T-helper 2 cell (primary cell): Measurements from ENCODE around the gene SORCS2.

Source experiments
- DNase-seq, 5 experiments: peaks; one replicate each; pipeline versions ENCODE4 v3.0.0 to v3.0.0-alpha.2; 2012 to 2022

SORCS2 gene

DNA sequence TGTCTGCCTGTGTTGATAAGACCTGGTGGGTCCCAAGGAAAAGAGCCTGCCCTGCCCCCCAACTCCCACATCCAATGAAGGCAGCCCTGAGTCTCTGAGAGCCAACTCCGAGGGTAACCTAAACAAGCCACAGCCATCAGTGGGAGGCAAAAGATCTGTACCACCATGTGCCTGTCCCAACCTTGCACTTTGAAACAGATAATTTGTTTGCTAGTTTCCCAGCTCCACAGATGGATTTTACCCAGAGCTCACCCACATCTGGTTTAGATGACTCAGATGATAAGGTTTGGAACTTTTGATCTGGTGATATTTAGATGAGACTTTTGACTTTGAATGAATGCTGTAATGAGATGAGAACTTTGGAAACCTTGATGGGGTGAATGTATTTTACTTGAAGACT, 488.4 kb downstream of the SORCS2 start:
- DNase-seq = no peak

DNA sequence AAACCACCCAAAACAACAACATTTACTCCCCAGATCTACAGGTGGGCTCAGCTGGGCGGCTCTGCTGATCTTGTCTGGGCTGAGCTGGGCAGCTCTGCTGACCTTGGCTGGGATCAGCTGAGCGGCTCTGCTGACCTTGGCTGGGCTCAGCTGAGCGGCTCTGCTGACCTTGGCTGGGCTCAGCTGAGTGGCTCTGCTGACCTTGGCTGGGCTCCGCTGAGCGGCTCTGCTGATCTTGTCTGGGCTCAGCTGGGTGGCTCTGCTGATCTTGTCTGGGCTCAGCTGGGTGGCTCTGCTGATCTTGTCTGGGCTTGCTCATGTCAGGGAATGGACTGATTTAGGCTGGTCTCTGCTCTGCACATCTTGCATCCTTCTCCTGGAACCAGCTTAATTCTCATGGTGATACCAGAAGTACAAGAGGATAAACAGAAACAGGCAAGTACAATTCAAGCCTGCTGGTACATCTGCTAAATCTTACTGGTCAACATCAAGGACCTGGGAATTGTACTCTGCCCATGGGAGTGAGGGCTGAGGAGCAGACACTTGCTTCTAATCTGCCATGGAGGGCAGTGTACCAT, 490.9 kb downstream of the SORCS2 start:
- no peak for DNase-seq

DNA sequence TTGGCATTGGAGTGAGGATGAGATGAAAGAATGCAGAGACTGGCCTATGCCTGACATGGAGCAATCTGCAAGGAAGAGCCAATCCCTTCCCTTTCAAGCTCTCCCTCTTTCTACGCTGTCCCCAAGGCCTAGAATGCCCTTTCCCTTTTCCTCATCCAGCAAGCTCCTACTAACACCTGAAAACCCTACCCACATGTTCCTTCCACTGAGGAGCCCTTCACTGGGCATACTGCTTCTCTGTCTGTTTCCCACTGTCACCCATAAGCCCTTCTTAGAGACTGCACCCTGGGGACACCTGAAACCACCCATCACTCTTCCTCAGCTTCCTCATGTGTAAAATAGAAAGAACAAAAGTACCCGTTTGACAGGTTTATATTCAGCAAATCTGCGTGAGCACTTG, 492.0 kb downstream of the SORCS2 start:
- DNase-seq = no peak

DNA sequence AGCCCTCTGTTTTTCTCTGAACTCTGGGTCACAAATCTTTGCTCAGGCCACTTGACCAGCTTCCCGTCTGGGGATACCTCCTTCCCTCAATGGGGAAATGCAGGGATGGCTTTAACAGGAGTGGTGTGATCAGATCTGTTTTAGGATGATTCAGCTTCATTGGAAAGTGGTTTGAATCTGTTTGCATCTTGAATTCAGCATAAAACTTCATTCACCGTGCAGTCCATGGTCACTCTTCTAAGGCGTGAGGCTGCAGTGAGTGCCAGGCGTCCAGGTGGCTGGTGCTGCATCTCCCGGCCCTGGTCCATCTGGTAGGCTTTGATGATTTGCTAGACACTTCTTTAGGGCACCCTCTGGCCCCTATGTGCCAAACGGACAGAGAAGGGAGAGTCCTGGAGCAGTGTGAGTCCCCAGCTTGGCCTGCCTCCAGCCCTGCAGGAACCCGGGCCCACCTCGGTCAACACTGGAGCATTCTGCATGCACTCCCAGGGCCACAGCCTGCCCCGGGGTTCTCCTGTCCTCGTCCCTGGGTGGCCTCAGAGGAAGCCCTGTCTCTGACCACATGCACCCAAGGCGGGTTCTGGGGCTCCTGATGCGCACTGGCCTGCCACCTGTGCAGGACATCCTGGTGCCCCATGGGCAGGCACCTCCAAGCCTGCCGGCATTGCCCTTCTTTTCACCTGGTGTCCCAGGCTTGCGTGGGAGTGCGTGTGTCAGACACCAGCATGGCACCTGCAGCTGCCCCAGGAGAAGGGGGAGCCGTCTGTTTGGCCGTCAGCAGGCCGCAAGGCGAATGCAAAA, 493.9 kb downstream of the SORCS2 start:
- DNase-seq = no peak

DNA sequence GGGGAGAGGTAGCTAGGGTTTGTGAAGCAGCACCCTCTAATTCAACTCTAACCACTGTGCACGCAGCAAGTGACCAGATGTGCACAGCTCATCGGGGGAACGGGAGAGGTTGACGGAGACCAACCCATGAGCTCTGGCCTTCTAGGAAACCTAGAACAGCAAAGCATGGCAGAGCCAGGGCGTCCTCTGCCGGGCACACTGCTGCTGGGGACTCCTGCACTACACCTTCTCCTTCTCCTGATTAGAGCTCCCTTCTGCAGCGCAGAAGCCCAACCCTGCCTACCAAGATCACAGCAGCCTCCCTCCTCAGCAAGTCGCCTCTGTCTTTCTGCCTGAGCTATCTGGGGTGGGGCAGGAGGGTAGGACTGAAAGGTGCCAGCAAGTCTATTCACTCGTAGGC, 494.7 kb downstream of the SORCS2 start:
- DNase-seq = no peak

DNA sequence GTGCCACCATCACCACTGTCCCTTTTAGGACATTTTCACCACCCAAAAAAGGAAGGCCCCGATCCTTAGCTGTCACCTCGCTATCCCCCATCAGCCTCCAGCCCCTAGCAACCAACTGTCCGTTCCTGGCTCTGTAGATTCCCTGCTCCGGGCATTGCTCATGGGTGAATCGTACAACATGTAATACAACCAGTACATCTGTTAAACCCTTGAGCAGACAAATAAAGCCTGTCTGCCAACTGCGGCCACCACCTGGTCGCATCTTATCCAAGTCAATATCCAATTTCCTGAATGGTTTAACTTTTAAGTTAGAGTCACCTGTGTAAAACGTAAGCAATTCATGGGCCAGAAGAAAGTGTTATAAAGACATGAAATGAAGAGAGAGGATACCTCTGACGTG, 495.5 kb downstream of the SORCS2 start:
- DNase-seq = no peak

DNA sequence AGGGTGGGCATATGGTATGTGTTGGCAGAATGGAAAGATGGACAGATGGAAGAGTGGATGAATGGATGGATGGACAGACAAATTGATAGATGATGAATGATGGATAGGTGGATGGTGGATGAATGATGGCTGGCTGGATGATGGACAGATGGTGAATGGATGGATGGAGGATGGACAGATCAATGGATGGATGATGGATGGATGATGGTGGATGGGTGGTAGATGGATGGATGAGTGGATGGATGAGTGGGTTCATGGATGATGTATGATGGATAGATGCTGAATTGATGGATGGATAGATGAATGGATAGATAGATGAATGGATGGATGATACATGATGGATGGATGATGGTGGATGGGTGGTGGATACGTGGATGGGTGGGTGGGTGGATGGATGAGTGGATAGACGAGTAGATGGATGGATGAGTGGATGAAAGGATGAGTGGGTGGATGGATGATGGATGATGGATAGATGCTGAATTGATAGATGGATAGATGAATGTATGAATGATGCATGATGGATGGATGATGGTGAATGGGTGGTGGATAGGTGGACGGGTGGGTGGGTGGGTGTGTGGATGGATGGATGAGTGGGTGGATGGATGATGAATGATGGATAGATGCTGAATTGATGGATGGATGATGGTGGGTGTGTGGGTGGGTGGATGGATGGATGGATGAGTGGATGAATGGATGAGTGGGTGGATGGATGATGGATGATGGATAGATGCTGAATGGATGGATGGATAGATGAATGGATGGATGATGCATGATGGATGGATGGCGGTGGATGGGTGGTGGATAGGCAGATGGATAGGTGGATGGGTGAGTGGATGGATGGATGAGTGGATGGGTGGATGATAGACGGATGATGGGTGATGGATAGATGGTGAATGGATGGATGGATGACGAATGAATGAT, 497.7 kb downstream of the SORCS2 start:
- no peak for DNase-seq

DNA sequence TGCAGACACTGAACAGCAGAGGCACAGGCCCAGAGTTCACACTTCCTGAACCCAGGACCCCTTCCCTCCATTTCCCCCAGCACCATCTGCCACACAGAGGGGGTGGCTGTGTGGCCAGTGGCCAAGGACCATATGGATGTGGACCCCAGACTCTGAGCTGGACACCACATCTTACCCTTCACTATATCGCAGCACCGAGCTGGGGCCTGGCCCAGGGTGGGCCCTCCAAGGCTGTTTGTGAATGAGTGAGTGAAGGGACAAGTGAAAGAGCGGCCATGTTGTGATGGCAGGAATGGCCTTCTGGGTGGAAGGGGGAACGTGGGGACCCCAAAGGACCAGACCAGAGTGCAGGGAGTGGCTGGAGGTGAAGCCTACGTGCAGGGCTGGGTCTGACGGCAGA, 498.7 kb downstream of the SORCS2 start:
- no peak for DNase-seq

DNA sequence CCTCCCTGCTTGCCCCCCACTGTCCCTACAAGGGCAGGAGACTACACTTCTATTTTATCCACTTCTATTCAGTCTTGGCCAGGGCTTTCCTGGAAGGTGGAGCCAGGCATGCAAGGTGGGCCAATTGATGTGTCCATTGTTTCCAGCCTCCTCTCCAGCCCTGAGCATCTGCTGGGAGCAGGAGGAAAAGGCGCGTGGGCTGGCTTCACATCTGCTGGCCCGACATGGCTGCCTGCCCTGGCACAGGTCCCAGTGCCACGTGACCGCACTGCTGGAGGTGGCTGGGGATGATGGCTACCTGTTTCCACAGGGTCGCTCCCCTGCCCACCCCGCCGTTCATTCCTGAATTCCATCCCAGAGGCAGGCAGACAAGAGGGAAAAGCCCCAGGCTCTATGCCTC, 499.6 kb downstream of the SORCS2 start:
- no peak for DNase-seq

DNA sequence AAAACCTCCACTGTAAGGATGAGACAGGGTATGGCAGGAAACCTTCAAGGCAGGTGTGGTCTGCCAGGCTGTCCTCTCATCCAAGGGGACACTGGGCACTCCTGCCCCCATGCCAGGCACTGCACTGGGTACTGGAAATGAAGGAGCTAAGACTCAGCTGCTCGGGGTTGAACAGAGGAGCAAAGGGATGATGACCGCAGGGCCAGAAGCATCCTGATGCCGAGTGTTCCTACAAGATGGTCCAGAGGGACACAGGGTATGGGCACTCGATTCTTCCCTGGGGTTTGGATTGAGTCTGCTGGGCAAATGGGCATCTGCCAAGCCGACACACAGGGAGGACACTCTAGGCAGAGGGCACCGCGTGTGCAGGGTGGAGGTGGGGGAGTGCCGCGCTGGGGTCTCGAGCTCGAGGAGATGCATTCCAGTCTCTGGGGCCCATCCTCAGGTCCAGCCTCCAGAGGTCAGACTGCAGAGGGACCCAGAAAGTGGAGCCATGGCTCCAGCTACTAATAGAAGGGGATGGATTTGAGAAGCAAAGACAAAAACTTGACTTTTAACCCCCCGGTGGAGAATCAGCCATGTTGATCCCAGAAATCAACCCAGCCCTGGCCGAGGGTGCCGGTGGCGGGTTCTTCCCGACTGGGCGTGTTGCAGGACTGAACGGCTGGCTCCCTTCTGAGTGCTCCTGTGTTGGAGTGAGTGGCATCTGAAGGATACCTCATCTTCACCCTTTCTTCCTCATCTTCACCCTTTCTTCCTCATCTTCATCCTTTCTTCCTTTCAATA, 500.3 kb downstream of the SORCS2 start:
- DNase-seq = no peak

DNA sequence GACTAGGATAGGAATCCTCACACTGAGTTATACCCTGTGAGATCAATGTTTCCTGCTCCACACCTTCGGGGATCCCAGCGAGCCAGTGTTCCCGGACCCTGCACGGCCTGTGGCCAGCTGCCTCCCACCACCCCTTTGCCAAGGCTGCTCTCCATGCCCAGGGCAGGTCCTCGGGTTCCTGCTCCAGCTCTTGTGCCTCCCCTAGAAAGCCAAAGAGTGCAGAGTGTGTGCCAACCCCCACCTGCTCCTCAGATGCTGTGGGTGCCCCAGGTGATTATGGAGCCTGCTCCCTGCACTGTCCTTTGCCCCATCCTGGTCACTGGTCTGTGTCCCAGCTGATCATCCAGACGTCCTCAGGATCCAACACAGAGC, 500.9 kb downstream of the SORCS2 start:
- DNase-seq = no peak

DNA sequence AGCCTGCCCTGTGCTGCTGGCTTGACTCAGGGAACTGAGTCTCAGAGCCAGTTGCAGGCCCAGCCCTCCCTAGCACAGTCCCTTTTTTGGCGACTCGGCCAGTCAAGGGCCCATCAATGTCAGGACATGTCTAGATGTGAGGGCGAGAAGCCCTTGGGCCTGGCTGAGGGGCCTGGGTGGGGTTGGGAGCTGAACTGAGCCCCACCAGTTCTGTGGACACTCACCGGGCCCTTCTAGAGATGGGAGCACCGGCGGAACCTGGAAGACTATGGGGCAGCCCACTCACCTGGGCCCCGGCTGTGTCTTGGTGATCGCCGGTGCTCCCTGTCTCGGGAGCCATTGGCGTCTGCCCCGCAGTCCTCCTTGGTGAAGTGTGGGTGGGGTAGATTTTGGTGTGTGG, 501.4 kb downstream of the SORCS2 start:
- DNase-seq = no peak

DNA sequence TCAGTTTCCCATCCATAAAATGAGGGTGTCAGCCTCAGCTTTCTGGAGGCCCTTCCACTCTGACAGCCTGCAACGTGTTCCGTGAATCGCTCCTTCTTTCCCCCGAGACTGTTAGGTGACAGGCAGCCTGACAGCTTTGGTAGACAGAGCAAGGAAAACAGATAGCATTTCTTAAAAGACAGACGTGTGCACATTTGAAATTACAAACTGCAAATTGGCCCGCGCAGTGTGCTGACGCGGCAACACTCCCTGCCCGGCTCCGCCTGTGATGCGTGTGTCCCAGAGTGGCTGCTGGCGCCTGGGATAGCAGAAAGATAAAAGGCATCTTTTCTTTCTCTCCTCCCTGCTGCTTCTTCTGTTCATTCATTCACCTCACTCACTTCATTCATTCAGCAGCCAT, 502.0 kb downstream of the SORCS2 start:
- DNase-seq = no peak

DNA sequence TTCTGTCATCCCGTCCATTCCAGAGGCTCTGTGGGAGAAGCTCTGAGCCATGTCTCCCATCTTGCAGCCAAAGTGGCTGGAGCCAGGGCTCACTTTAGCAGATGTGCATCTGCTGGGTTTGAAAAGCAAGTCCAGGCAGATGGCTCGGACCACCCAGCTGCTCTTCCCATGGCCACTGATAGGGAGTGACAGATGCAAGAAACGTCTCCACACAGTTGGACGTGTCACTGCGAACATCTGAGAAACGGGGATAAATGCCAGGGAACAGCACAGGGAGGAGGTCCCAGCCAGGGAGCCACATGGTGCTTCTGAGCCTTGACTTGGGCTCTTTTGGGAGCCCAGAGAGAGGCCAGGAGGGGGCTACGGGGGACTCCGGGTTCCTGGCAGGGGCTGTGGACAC, 505.0 kb downstream of the SORCS2 start:
- no peak for DNase-seq

DNA sequence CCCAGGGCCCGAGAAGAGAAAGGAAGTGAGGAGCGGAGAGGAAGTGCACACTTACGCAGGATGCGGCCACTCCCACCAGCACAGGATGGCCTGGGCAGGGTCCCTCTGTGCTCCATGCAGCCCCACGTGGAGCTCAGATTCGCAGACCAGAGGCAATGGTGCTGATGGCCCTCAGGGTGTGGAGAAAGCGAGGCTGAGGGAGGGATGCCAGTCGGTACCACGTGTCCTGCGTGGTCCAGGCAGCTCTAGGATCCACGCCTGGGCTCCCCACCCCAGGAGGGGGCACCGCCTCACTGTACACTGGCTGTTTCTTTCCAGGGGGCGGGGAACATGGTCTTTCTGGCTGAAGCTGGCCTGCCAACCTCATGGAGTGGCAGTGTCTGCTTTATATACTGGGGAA, 505.5 kb downstream of the SORCS2 start:
- no peak for DNase-seq

DNA sequence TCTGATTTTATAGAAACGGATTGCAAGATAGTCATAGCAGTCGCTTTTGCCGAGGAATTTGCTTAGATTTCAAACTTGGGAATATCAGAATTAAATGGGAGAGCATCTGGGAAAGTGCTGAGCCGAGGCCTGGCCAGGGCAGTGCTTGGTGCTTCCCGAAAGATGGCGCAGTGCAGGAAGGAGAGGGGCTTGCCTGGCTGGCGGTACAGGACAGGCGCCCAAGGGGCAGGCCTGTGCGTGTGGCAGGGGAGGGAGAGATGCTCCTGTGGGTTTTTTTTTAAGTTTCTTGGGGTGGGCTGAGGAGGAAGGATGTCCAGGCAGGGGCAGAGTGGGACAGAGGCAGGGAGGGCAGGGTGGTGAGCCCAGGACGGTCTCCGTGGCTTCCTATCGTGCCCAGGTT, 506.2 kb downstream of the SORCS2 start:
- no peak for DNase-seq

DNA sequence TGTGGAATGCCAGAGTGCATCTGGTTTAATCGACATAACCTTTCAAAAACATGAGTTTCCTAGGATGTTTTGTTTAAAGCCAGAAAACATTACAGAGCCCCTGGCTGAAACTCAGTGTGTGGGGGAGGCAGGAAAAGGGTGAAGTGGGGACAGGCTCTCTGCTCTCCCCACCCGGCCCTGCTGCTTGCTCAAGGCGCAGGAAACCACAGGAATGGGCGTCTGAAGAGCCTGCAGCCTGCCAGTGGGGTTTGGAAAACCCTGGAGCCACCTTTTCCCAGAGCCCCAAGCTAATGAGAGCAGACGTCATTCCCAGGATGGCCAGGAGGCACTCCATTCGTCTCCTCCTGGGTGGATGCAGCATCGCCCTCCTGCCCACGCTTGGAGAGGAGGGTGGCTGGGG, 506.7 kb downstream of the SORCS2 start:
- DNase-seq = no peak

DNA sequence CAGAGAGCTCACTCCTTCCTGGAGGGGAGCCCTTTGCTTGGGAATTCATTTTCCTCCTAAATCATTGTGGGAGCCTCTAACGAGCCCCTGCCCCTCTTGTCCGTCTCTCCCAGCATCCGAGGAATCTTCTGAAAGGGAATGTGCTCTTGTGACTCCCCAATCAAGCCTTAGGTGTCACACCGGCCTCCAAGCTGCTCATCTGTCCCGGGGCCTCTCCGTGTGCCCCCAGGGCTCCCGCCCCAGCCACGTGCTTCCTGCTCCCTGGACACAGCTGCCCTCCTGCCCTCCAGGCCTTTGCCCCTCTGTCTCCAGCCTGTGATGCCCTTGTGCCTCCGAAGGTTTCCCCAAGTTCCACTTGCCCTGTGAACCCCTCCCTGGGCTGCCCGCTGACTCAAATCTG, 507.5 kb downstream of the SORCS2 start:
- no peak for DNase-seq

DNA sequence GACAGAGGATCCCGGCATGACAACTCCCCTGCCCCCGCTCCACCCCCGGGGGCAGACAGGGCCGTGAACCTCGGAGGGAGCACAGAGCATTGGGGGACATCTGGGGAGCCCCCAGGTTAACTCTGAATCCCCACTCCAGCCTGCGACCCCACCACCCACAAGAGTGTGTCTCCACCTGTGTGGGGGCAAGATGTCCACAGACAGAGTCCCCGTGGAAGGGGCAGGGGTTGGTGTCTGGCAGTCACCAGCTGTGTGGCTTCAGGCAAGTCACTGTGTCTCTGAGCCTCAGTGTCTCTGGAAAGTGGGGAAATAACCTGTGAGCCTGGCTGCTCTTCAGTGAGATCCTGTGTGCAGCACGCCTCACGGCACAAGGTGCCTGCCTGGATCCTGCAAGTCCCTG, 508.3 kb downstream of the SORCS2 start:
- DNase-seq = no peak

DNA sequence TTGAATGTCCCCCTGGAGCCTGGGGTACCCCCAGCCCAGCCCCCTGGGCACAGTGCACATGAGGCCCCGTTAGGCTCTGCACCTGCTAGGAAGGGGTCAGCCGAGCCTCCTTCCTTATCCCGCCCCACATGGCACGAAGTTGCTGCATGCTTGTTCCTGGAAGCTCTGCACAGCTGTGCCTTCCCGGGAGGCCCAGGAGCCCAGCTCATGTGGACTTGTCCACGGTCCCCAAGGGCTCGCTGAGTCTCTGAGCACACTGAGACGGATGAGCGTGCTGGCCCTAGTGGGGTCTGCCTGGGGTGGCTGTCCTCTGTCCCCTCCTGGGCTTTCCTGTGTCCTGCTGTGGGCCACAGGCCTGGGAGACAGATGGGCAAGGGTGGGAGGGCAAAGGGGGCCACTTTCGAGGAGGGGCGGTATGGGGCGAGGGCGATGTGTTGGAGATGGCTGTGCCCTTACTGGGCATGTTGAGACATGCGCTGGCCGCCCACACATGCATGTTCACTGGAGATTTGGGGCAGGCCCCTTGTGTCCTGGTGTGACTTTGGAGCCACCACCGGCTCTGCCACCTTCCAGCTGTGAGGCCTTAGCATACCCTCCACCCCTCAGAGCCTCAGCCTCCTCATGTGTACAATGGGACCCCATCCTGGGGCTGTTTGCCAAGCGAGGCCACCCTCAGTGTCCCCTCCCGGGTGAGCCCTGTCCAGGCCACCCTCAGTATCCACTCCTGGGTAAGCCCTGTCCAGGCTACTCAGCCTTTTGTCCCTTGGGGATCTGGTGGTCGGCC, 509.7 kb downstream of the SORCS2 start:
- no peak for DNase-seq

DNA sequence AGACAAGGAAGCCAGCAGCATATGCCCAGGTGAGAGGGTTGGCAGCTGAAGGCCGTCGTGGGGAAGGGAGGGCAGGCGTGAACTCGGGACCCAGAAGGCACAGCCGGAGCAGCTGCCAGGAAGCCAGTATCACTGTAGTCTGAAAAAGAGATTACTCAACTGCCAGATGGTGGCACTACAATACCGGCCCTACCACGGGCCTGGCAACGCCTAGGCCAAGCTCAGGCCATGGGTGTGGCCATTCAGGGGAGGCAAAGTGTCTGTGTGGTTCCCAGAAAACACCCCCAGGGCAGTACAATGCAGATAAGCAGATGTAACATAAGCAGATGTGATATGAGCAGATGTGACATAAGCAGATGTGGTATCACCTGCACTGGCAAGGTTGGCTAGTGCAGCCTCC, 511.4 kb downstream of the SORCS2 start:
- DNase-seq = no peak

DNA sequence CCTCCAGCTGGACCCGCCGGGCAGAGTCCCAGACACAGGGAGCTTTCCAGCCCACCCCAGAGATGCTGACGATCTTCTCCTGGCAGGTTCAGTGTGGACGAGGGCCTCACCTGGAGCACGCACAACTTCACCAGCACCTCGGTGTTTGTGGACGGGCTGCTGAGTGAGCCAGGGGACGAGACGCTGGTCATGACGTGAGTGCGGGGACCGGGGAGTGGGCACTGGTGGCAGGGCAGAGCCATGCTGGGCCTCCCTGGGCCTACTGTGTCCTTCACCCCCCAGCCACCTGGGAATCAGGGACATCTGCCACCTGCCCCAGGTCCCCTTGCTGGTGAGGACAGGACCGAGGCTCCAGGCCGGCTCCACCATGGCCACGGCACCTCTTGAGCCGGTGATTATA, 511.8 kb downstream of the SORCS2 start:
- no peak for DNase-seq
